ENCODE measurements around the gene DLG2.

GRCh38 chr11:83818349-83818748 is 1808.8 kb downstream of the DLG2 start:
- TF ChIP-seq CTCF (IDR thresholded peaks at IDR 0.05 in 4 of 5, conservative IDR thresholded peaks at IDR 0.05 in 1 of 5): no peak
- no peak for TF ChIP-seq POLR2A (IDR thresholded peaks at IDR 0.05)
